ENCODE results near the gene OR6J1.

DNA sequence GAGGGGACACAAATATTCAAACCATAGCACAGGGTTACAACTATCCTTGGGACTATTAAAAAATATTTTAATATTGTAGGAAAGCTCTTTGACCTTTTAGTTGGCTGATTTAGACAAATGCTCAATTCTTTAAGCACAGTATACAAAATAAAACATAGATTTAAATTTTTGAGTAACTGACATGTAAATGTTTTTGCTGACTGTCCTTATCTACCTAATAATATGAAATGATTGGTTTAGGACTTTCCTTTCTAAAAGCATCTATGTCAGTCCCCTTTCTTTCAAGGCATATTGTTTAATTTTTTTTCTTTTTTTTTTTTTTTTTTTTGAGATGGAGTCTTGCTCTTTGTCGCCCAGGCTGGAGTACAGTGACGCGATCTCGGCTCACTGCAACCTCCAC is 16.5 kb upstream of the OR6J1 start:
- TF ChIP-seq POLR2A (IDR thresholded peaks at IDR 0.05; ENCODE audit: low read depth, low read length) = no peak
- no peak for TF ChIP-seq CTCF (IDR thresholded peaks at IDR 0.05; ENCODE audit: extremely low read depth in 1 of 2, insufficient read depth in 1 of 2, low read depth in 1 of 2, low read length in 2 of 2)
- TF ChIP-seq EZH2 (IDR thresholded peaks at IDR 0.05; ENCODE audit: borderline replicate concordance, low read depth, low read length, severe bottlenecking) = no peak
- TF ChIP-seq, protein P1, sequence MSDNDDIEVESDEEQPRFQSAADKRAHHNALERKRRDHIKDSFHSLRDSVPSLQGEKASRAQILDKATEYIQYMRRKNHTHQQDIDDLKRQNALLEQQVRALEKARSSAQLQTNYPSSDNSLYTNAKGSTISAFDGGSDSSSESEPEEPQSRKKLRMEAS (IDR thresholded peaks at IDR 0.05; ENCODE audit: insufficient read depth, insufficient read length) = no peak
